CD14-positive monocyte (primary cell): ENCODE data around the gene SPTBN4. TPM values are rescaled to one million over a fixed set of nuclear protein-coding genes. Genes with fewer than 3 reads are reported as not detected.

ENCODE experiments used
- DNase-seq, 3 donors: peaks; one replicate each; pipeline ENCODE4 v3.0.0-alpha.2; 2011 to 2022
- H2AFZ ChIP-seq: 2 replicates; pipeline ENCODE4 v1.6.0; 2012; ENCODE audit warnings: mild to moderate bottlenecking, low read depth, low read length, inconsistent platforms; ENCODE audit not compliant: insufficient read depth, poor library complexity, severe bottlenecking
- H3K27ac ChIP-seq, 2 donors: 1 replicate in 1 of 2; 2 replicates in 1 of 2; pipeline ENCODE4 v1.5.1; 2012 to 2013; ENCODE audit warnings: low read length in 2 of 2, control low read depth in 1 of 2, inconsistent platforms in 1 of 2, low read depth in 1 of 2, mild to moderate bottlenecking in 1 of 2
- H3K27me3 ChIP-seq, 2 donors: one replicate each; pipeline versions ENCODE4 v1.6.0 to v1.6.1; 2011 to 2013; ENCODE audit warnings: low read length in 2 of 2; ENCODE audit not compliant: control insufficient read depth in 2 of 2, insufficient read depth in 2 of 2
- H3K36me3 ChIP-seq, 2 donors: replicated peaks in 1 of 2; 1 replicate in 1 of 2; 2 replicates in 1 of 2; pipeline versions ENCODE4 v1.5.1 to v1.6.1; 2012 to 2013; ENCODE audit warnings: low read length in 2 of 2, control low read depth in 1 of 2, inconsistent platforms in 1 of 2, mild to moderate bottlenecking in 1 of 2; ENCODE audit not compliant: insufficient read depth in 2 of 2, control insufficient read depth in 1 of 2
- H3K4me1 ChIP-seq, 2 donors: 1 replicate in 1 of 2; 2 replicates in 1 of 2; pipeline versions ENCODE4 v1.5.1 to v1.6.1; 2012 to 2013; ENCODE audit warnings: low read length in 2 of 2, control low read depth in 1 of 2, inconsistent platforms in 1 of 2, mild to moderate bottlenecking in 1 of 2, moderate library complexity in 1 of 2; ENCODE audit not compliant: insufficient read depth in 2 of 2, control insufficient read depth in 1 of 2
- H3K4me2 ChIP-seq: replicated peaks from 2 replicates; pipeline ENCODE3; 2012; ENCODE audit warnings: low read length, moderate library complexity, mild to moderate bottlenecking; ENCODE audit not compliant: poor library complexity, severe bottlenecking; ENCODE audit errors: extremely low read depth
- H3K4me3 ChIP-seq, 3 experiments: fragments of 200-600 bp in 1 of 3; sonication (generic) in 1 of 3; replicated peaks in 1 of 3; 1 replicate in 2 of 3; 2 replicates in 1 of 3; pipeline ENCODE4 v1.5.1; 2011 to 2013; ENCODE audit warnings: low read length in 3 of 3, mild to moderate bottlenecking in 3 of 3, control low read depth in 2 of 3, low read depth in 2 of 3, inconsistent platforms in 1 of 3, moderate library complexity in 1 of 3
- H3K79me2 ChIP-seq: 2 replicates; pipeline ENCODE4 v1.6.0; 2012; ENCODE audit warnings: mild to moderate bottlenecking, control low read depth, inconsistent platforms, low read length, moderate library complexity; ENCODE audit not compliant: insufficient read depth
- H3K9ac ChIP-seq: 2 replicates; pipeline ENCODE4 v1.6.0; 2017; ENCODE audit warnings: low read length, mild to moderate bottlenecking; ENCODE audit not compliant: insufficient read depth, poor library complexity, severe bottlenecking
- H3K9me3 ChIP-seq, 2 donors: replicated peaks in 1 of 2; 1 replicate in 1 of 2; 2 replicates in 1 of 2; pipeline versions ENCODE4 v1.5.1 to v1.6.1; 2012 to 2013; ENCODE audit warnings: low read length in 2 of 2, control low read depth in 1 of 2; ENCODE audit not compliant: control insufficient read depth in 1 of 2, insufficient read depth in 1 of 2
- H4K20me1 ChIP-seq: 2 replicates; pipeline ENCODE4 v1.6.0; 2012; ENCODE audit warnings: mild to moderate bottlenecking, low read length, control low read depth, moderate library complexity; ENCODE audit not compliant: insufficient read depth
- H3K27ac Mint-ChIP-seq, 7 donors: one replicate each; pipeline ENCODE4 v1.8.0; 2020; ENCODE audit warnings: mild to moderate bottlenecking in 7 of 7, mixed read lengths in 7 of 7, moderate library complexity in 6 of 7, inconsistent platforms in 2 of 7
- H3K27me3 Mint-ChIP-seq, 3 donors: one replicate each; pipeline ENCODE4 v1.8.0; 2021 to 2022; ENCODE audit warnings: low read depth in 3 of 3, mild to moderate bottlenecking in 3 of 3, mixed read lengths in 3 of 3, moderate library complexity in 3 of 3, inconsistent platforms in 1 of 3
- H3K36me3 Mint-ChIP-seq, 2 donors: one replicate each; pipeline ENCODE4 v1.8.0; 2020; ENCODE audit warnings: mixed read lengths in 2 of 2, inconsistent platforms in 1 of 2, mild to moderate bottlenecking in 1 of 2
- H3K4me1 Mint-ChIP-seq: one replicate; pipeline ENCODE4 v1.8.0; 2020; ENCODE audit warnings: mild to moderate bottlenecking, mixed read lengths
- H3K4me3 Mint-ChIP-seq, 2 donors: one replicate each; pipeline ENCODE4 v1.8.0; 2020; ENCODE audit warnings: mild to moderate bottlenecking in 2 of 2, mixed read lengths in 2 of 2, moderate library complexity in 1 of 2
- H3K9me3 Mint-ChIP-seq, 7 donors: one replicate each; pipeline ENCODE4 v1.8.0; 2020 to 2022; ENCODE audit warnings: mixed read lengths in 7 of 7, mild to moderate bottlenecking in 6 of 7, moderate library complexity in 6 of 7, inconsistent platforms in 2 of 7
- WGBS: methylation state at CpG from one replicate; pipeline ENCODE4 v1.1.5; 2013; ENCODE audit warnings: missing lambda C conversion rate; ENCODE audit not compliant: insufficient coverage; 5-methylcytosine and 5-hydroxymethylcytosine counted together
- intact Hi-C, 2 donors: fragments of 100-400 bp; cut with micrococcal nuclease; formaldehyde crosslinking; loops; one replicate each; pipeline versions ENCODE4 v1.15.0 to v1.15.1; 2023
- polyA plus RNA-seq, 3 donors: library from polyadenylated mRNA; depleted of rRNA in 1 of 3; unstranded in 2 of 3; stranded (reverse) in 1 of 3; fragments of 300-500 nt in 2 of 3; fragments of >200 nt in 1 of 3; fragmentation: Illumina TruSeq in 2 of 3; gene quantifications; 1 replicate in 2 of 3; 2 replicates in 1 of 3; pipeline ENCODE4 v1.2.3, GENCODE V29; 2012 to 2021
- TF ChIP-seq, protein P1 (sequence below): fragments of 200-600 bp; IDR thresholded peaks from one replicate; pipeline ENCODE4 v1.8.0; 2022; ENCODE audit warnings: antibody characterized with exemption, mild to moderate bottlenecking

Gene SPTBN4
- polyA plus RNA-seq, 3 donors = 0.07 TPM; not detected in 2

DNA sequence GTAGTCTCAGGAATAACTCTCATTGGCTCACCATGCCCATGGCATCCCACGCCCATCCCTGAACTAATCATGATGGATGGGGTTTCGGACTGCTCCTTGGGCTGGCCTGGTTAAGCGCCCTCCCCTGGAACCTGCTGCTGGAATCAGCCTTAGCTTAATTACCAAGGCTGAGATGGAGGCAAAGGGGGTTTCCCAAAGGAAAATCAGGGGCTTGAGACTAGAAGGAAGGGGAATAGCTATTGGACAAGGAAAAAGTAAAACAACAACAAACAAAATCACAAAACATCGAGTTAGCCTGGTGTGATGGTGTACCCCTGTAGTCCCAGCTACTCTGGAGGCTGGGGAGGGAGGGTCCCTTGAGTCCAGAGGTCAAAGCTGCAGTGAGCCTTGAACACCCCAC is 84.2 kb downstream of the SPTBN4 start:
- Histone ChIP-seq H2AFZ (no peak overlapping the region), H4K20me1 (no peaks in the 10 kb centered on the region), H3K27ac (no peak overlapping the region), H3K4me1 (no peaks in the 10 kb centered on the region), H3K27me3 (peaks cover 22 to 58% of the 10 kb centered on the region in 2 donors), H3K4me2 (no peak overlapping the region), H3K36me3 (no peaks in the 10 kb centered on the region), H3K9me3 (peaks cover 7 to 8% of the 10 kb centered on the region in 2 donors), H3K9ac (no peak overlapping the region), H3K79me2 (no peaks in the 10 kb centered on the region), H3K4me3 (no peak overlapping the region)
- no CpG with 5 or more reads among the region's 4 CpGs for WGBS
- Mint-ChIP-seq H3K27ac (no peak overlapping the region), H3K27me3 (peaks cover 63 to 89% (median 74%) of the 10 kb centered on the region in 3 donors), H3K4me3 (peak overlapping the region in 1 of 2 donors; percentile 59), H3K9me3 (peaks cover 6 to 24% (median 14%) of the 10 kb centered on the region in 7 donors), H3K4me1 (peaks cover 6% of the 10 kb centered on the region), H3K36me3 (peaks cover 0 to 1% of the 10 kb centered on the region in 2 donors)
- intact Hi-C loops = no loop called here
- DNase-seq = no peak
- TF ChIP-seq, protein P1, sequence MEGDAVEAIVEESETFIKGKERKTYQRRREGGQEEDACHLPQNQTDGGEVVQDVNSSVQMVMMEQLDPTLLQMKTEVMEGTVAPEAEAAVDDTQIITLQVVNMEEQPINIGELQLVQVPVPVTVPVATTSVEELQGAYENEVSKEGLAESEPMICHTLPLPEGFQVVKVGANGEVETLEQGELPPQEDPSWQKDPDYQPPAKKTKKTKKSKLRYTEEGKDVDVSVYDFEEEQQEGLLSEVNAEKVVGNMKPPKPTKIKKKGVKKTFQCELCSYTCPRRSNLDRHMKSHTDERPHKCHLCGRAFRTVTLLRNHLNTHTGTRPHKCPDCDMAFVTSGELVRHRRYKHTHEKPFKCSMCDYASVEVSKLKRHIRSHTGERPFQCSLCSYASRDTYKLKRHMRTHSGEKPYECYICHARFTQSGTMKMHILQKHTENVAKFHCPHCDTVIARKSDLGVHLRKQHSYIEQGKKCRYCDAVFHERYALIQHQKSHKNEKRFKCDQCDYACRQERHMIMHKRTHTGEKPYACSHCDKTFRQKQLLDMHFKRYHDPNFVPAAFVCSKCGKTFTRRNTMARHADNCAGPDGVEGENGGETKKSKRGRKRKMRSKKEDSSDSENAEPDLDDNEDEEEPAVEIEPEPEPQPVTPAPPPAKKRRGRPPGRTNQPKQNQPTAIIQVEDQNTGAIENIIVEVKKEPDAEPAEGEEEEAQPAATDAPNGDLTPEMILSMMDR = no peak

- Mint-ChIP-seq H3K4me1 (peaks cover 6% of the 10 kb centered on the region), H3K36me3 (peaks cover 0 to 1% of the 10 kb centered on the region in 2 donors), H3K27ac (no peak overlapping the region), H3K4me3 (peak overlapping the region in 1 of 2 donors; percentile 77), H3K9me3 (peaks cover 0 to 10% (median 4%) of the 10 kb centered on the region in 7 donors), H3K27me3 (peaks cover 58 to 78% (median 72%) of the 10 kb centered on the region in 3 donors)
- H2AFZ ChIP-seq = no peak overlapping the region
- no peak overlapping the region for H3K27ac ChIP-seq
- peaks cover 22 to 59% of the 10 kb centered on the region in 2 donors for H3K27me3 ChIP-seq
- no peaks in the 10 kb centered on the region for H3K79me2 ChIP-seq
- H3K9ac ChIP-seq = no peak overlapping the region
- H3K36me3 ChIP-seq = no peaks in the 10 kb centered on the region
- no peaks in the 10 kb centered on the region for H4K20me1 ChIP-seq
- H3K4me1 ChIP-seq = no peaks in the 10 kb centered on the region
- intact Hi-C loops = no loop called here
- no peak for DNase-seq
- WGBS = 88% methylated on average over 2 of the region's 3 CpGs
- H3K9me3 ChIP-seq = no peaks in the 10 kb centered on the region
- no peak overlapping the region for H3K4me3 ChIP-seq
- TF ChIP-seq, protein P1 = no peak
- no peak overlapping the region for H3K4me2 ChIP-seq
These were observed 86.0 kb downstream of the SPTBN4 start for GRCh38 chr19:40552848-40553247.
